SK-N-SH treated with all-trans-retinoic acid at 6 μM for 48 hours (cell line): ENCODE measurements around the gene FAM78B.

Source experiments
- ISL1 ChIP-seq: fragments of 250-450 bp; sonication (Bioruptor Pico); IDR thresholded peaks from 2 replicates; pipeline ENCODE4 v2.1.2; 2022; ENCODE audit warnings: mild to moderate bottlenecking, moderate library complexity
- OSR1 ChIP-seq: fragments of 250-450 bp; sonication (Bioruptor Pico); IDR thresholded peaks from 2 replicates; pipeline ENCODE4 v1.8.0; 2022; ENCODE audit warnings: moderate library complexity, mild to moderate bottlenecking, inconsistent platforms
- RARB ChIP-seq: fragments of 250-450 bp; sonication (Bioruptor Pico); IDR thresholded peaks from 2 replicates; pipeline ENCODE4 v1.8.0; 2021; ENCODE audit warnings: mild to moderate bottlenecking, moderate library complexity
- SNAI2 ChIP-seq: fragments of 250-450 bp; sonication (Bioruptor Pico); IDR thresholded peaks from 2 replicates; pipeline ENCODE4 v1.5.0; 2020; ENCODE audit warnings: mild to moderate bottlenecking, moderate library complexity
- TCF4 ChIP-seq: fragments of 250-450 bp; sonication (Bioruptor Pico); IDR thresholded peaks from 2 replicates; pipeline ENCODE4 v1.8.0; 2021; ENCODE audit warnings: mild to moderate bottlenecking, moderate library complexity, borderline replicate concordance
- ZFP3 ChIP-seq: fragments of 250-450 bp; sonication (Bioruptor Pico); IDR thresholded peaks from 2 replicates; pipeline ENCODE4 v1.5.0; 2020; ENCODE audit warnings: mild to moderate bottlenecking, moderate library complexity
- ZNF70 ChIP-seq: fragments of 450-650 bp; formaldehyde crosslinking; IDR thresholded peaks from 2 replicates; pipeline ENCODE4 v1.5.0; 2020; ENCODE audit warnings: mild to moderate bottlenecking, moderate library complexity
- TF ChIP-seq, protein P1 (sequence below): fragments of 250-450 bp; sonication (Bioruptor Pico); IDR thresholded peaks from 2 replicates; pipeline ENCODE4 v1.8.0; 2020; ENCODE audit warnings: mild to moderate bottlenecking, moderate library complexity, borderline replicate concordance

DNA sequence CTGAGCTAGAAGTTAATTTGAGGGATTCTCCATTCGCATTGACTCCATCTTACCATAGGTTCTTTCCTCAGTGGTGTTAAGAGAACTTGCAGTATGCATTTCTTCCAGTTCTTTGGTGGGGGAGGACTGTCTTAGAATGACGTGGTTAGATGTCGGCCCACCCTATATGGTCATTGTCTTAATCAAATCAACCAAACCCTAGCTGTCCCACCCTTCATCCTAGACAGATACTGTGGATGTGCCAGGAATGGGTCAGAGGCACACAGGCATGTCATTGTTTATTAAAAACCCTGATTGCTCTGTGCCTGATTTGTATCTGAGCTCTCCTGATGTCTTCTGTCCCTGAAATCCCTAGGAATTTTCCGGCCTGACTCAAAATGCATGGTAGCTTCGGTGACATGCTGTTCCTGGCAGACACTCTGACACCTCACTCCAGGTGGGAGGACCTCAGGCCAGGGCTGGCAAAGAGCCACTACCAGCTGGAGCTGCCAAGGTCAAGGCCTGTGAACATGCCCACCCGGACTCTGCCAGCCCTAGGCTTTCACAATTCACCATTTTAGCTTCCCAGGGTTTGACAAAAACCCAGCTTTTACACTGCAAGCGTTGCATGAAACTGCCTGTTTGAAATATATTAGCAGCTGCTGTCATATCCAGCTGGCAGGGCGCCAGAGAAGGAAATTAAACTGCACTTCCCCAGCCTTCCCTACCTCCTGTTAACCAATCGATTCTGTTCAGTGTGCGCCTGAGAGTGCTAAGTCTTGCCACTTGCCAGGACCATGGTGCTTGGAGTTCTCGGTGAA is 134.0 kb downstream of the FAM78B start:
- no peak for TF ChIP-seq ZFP3
- TF ChIP-seq ISL1 (CRISPR knock-in tag): no peak
- no peak for TF ChIP-seq ZNF70 (CRISPR knock-in tag)
- TF ChIP-seq, protein P1, sequence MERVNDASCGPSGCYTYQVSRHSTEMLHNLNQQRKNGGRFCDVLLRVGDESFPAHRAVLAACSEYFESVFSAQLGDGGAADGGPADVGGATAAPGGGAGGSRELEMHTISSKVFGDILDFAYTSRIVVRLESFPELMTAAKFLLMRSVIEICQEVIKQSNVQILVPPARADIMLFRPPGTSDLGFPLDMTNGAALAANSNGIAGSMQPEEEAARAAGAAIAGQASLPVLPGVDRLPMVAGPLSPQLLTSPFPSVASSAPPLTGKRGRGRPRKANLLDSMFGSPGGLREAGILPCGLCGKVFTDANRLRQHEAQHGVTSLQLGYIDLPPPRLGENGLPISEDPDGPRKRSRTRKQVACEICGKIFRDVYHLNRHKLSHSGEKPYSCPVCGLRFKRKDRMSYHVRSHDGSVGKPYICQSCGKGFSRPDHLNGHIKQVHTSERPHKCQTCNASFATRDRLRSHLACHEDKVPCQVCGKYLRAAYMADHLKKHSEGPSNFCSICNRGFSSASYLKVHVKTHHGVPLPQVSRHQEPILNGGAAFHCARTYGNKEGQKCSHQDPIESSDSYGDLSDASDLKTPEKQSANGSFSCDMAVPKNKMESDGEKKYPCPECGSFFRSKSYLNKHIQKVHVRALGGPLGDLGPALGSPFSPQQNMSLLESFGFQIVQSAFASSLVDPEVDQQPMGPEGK (CRISPR knock-in tag): no peak
- TF ChIP-seq OSR1: no peak
- TF ChIP-seq TCF4: no peak
- no peak for TF ChIP-seq RARB (CRISPR knock-in tag)
- TF ChIP-seq SNAI2 (CRISPR knock-in tag): no peak
